Stimulated activated CD4-positive, alpha-beta T cell treated with anti-CD3 and anti-CD28 coated beads, TNF-alpha, amount 100 ng/mL, for 1 hour (primary cell): ENCODE results near the gene DCTN2.
"Not testable (repeated sequence)": the region's sequence is repeated elsewhere in the genome, so short reads cannot be mapped to it uniquely, and the experiment has no call there.

Experiments
- DNase-seq, 3 donors: peaks; one replicate each; pipeline ENCODE4 v3.0.0-alpha.2; 2020; ENCODE audit warnings: low read depth in 3 of 3, low spot score in 1 of 3

The DCTN2 gene

DNA sequence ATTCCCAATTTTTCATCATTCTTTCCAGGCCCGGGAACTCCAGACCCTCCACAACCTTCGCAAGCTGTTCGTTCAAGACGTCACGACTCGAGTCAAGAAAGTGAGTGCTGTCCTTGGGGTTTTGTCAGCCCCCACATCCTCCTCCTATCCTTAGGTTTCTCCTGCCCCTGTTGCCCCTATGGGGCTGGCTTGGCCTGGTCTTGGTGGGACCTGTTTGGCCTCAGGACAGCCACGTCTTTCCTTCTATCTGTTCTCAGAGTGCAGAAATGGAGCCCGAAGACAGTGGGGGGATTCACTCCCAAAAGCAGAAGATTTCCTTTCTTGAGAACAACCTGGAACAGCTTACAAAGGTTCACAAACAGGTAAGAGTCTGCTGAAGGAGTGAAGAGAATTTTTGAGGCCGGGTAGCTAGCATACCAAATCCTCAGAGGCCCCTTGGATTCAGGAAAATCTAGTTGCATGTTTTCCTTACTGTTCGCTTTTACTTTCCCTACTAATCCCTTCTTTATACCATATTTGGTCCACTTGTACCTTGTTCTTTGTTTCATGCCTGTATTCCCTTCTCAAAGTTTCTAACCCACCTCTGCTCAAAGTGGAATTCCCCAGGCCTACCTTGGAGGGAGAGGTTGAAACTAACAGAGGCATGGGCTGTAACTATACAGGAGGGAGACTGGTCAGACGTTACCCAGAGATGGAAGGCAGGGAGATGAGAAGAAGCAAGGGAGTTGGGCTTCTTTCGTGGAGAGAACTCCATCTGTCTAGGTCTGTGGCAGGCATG, 31.2 kb upstream of the DCTN2 start:
- no peak for DNase-seq

DNA sequence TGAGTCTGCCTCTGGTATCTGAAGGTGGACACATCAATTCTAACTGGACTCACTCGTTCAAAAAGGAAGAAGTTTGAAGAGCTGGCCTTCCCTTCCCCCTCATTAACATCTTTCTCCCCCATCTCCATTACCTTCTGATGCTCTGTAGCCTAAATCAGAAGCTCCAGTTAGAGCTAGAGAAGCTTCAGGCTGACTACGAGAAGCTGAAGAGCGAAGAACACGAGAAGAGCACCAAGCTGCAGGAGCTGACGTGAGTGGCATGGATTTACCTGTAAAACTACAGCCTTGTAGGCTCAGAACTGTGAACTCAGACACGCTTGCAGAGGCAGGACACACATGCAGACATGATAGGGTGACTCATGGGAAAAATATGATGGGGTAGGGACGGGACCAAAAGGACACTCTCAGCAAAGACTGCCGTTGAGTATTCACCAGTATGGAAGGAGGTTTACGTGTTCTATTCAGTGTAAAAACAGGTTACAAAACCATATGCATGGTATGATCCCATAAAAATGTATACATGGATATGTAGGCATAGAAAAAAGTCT, 29.7 kb upstream of the DCTN2 start:
- DNase-seq = no peak

DNA sequence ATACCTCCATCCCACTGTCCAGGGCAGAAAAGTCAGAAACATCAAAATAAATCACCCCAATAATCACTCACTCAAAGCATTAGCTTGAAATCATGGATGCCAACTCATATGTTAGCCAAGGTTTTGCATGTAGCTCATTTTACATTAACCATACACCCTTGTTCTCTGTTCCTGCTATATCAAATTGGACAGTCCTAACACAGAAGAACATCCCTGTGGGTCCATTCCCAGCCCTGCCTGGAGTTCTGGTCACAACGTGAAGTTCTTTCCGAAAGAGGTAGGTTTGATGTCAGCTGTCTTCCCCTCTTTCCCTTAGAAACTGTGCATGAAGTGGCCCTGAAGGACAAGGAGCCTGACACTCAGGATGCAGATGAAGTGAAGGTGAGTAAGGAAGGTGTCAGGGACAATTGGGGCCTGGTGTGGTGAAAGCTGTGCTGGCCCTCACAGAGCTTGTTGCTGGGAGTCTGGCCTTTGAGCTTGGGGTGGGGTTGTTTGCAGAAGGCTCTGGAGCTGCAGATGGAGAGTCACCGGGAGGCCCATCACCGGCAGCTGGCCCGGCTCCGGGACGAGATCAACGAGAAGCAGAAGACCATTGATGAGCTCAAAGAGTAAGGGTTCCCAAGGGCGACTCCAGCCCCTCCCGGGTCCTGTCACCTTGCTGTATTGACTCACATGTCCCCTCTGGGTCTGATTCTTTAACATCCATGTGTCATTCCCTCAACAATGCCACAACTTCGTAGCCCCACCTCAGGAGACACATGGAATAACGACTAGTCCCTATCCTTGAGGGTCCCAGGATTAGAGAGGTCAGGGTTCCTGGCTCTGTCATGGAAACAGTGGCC, 29.0 kb upstream of the DCTN2 start:
- no peak for DNase-seq

DNA sequence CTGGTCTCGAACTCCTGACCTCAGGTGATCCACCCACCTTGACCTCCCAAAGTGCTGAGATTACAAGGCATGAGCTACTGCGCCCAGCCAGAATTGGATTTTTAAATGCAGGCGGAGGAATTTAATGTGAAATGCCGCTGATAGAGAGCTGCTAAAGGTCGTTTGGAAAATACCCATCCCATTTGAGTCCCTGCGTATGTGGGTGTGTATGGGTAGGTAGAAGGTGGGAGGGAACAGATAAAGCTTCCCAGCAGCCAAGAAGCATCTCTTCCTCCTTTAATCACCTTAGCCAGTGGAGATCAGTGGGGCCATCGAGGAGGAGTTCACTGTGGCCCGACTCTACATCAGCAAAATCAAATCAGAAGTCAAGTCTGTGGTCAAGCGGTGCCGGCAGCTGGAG, 27.8 kb upstream of the DCTN2 start:
- no peak for DNase-seq

DNA sequence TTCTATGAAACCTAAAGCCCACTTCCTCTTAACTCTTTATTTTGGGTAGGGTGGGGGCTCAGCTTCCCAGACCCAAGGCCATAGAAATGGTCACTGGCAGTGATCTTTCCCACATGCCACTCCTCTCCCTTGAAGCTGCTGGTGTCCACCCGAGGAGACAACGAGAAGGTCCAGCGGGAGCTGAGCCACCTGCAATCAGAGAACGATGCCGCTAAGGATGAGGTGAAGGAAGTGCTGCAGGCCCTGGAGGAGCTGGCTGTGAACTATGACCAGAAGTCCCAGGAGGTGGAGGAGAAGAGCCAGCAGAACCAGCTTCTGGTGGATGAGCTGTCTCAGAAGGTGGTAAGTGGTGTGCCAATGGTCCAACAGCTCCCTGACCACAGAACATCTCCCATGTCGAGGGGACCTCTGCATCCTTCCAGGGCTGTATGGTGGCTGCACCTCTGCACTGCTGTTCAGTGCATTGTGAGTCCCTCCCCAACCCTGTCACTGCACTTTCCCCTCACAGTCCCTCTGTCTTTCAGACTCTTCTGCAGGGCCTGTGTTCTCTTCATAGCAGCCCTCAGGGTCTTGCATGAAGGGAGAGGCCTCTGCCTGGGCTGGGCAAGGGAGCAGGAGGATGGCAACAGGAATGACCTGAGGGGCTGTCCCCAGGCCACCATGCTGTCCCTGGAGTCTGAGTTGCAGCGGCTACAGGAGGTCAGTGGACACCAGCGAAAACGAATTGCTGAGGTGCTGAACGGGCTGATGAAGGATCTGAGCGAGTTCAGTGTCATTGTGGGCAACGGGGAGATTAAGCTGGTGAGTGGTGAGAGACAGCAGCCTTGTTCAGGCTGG, 25.2 kb upstream of the DCTN2 start:
- no peak for DNase-seq

DNA sequence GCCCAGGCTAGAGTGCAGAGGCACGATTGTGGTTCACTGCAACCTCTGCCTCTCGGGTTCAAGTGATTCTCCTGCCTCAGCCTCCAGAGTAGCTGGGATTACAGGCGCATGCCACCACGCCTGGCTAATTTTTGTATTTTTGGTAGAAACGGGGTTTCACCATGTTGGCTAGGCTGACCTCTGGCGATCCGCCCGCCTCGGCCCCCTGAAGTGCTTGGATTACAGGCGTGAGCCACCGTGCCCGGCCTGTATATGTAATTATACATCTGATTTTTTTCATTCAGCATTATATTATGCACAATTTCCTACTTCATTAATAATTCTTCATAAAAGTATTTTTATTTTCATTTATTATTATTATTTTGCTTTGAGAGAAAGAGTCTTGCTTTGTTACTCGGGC, 23.4 kb upstream of the DCTN2 start:
- not testable (repeated sequence) for DNase-seq

DNA sequence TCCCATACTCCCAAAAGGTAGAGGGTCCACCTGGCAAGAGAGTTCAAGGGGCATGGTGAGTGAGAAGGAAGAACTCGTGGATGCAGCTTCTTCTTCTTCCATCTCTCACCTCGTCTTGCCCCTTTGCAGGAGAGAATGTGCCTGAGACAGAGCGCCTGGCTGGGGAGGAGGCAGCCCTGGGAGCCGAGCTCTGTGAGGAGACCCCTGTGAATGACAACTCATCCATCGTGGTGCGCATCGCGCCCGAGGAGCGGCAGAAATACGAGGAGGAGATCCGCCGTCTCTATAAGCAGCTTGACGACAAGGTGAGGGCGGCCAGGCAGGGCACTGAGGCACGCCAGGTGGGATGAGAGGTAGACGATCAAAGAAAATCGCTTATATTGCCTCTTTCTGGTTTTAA, 22.9 kb upstream of the DCTN2 start:
- DNase-seq = no peak

DNA sequence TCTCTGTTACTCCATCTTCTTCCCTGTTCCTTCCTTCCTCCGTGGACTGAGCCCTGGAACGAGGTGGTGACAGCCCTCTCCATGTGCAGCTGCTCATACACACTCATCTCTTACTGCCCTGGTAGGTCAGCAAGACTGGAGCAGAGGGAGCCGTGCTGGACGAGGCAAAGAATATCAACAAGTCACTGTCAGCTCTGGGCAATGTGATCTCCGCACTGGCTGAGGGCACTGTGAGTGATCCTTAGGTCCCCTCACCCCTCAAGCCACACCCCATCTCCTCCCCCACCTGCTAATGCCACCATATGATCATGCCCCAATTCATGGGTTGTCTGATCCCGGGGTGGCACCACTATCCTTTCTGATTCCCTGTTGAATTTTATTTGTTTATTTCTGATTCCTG, 21.8 kb upstream of the DCTN2 start:
- no peak for DNase-seq

DNA sequence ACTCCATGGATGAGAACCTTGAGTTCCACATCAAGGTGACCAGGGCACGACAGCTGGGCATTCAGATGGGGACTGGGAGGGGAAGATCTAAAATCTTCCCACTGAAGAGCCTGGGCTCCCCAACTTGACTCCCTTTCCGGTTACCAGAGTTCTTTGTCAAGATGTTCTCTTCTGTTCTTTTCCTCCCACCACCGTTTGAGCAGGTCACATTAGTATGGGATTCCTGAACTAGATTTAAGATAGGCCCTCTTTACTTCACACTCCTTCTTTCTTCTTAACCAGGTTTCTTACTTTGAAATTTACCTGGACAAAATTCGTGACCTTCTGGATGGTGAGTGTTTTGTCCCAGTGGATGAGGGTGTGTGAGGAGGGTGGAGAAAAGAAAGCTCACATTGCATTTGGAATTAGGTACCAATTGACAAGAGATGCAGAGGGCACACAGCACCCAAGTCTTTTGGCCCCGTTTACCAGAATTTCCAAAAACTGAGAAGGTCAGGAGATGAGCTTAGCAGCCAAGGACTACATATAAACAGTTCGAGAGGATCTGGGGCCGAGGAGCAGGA, 17.3 kb upstream of the DCTN2 start:
- DNase-seq = no peak

DNA sequence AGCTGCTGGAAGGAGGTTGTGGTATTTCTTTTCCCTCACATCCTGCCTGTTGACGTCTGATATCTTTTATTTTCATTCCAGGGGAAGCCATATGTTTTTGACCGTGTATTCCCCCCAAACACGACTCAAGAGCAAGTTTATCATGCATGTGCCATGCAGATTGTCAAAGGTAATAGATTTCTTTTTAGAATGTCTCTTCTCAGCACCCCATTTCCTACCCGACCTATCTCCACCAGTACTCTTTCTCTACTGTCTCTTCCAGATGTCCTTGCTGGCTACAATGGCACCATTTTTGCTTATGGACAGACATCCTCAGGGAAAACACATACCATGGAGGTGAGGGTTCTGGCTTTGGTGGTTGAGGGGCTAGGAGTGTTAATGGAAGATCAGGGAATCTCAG, 16.4 kb upstream of the DCTN2 start:
- no peak for DNase-seq

DNA sequence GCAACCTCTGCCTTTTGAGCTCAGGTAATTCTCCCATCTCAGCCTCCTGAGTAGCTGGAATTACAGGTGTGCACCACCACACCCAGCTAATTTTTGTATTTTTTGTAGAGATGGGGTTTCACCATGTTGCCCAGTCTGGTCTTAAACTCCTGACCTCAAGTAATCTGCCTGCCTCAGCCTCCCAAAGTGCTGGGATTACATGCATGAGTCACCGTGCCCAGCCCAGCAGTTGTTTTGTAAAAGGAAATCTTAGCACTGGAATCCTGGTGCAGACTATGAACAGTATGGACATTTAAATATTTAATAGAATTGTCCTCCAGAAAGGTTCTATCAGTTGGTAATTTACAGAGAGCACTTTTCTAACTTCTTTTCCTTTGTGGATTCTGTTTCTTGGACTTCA, 14.1 kb upstream of the DCTN2 start:
- DNase-seq = not testable (repeated sequence)

DNA sequence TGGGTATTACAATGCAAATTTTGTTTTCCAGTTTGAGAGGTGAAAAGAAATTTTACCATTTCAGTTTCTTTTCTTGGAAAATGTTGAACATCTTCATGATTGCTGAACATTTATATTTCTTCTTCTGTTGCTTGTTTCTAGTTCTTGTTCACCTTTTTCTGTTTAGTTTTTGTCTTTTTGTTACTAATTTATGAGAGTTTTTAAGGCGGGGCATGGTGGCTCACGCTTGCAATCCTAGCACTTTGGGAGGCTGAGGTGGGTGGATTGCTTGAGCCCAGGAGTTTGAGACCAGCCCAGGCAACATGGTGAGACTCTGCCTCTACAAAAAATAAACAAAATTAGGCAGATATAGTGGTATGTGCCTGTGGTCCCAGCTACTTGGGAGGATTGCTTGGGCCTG, 13.5 kb upstream of the DCTN2 start:
- DNase-seq = no peak

DNA sequence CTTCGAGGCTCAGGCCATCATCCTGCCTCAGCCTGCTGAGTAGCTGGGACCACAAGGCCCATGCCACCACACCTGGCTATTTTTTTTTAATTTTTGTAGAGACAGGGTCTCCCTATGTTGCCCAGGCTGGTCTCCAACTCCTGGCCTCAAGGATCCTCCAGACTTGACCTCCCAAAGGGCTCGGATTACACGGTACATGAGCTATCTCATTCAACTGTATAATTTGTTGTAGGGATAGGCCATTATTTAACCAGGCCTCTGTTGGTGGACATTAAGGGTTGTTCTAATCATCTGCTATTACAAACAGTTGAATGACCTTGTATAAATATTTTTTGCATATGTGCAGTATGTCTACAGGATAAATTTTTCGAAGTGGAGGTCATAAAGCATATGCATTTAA, 11.9 kb upstream of the DCTN2 start:
- no peak for DNase-seq

DNA sequence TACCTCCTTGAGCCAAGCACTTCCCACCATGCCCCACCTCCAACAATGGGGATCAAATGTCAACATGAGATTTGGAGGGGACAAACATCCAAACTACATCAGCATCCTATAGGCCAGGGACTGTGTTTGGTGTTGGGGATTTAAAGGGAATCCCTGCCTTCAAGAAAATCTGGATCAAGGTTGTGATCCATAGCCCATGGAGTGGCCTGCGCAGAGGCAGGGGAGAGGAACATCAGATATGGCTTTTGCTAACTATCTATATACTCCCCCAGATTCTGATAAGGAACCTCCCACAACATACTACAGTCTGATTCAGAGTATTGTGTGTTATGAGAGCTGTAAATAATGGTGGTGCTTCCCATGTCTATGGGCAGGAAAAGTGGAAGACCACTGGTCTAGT, 7.9 kb upstream of the DCTN2 start:
- no peak for DNase-seq

DNA sequence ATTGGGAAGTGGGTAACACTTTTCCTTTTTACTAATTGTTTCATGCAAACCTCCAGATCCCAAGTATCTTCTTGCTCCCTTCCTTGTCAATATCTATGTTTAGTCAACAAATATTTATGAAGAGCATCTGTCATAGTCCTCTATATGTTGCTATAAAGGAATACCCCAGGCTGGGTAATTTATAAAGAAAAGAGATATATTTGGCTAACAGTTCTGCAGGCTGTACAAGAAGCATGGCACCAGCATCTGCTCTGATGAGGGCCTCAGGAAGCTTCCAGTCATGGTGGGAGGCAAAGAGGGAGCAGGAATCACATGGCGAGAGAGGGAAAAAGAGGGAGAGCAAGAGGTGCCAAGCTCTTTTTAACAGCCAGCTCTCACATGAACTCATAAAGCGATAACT, 7.5 kb upstream of the DCTN2 start:
- no peak for DNase-seq

DNA sequence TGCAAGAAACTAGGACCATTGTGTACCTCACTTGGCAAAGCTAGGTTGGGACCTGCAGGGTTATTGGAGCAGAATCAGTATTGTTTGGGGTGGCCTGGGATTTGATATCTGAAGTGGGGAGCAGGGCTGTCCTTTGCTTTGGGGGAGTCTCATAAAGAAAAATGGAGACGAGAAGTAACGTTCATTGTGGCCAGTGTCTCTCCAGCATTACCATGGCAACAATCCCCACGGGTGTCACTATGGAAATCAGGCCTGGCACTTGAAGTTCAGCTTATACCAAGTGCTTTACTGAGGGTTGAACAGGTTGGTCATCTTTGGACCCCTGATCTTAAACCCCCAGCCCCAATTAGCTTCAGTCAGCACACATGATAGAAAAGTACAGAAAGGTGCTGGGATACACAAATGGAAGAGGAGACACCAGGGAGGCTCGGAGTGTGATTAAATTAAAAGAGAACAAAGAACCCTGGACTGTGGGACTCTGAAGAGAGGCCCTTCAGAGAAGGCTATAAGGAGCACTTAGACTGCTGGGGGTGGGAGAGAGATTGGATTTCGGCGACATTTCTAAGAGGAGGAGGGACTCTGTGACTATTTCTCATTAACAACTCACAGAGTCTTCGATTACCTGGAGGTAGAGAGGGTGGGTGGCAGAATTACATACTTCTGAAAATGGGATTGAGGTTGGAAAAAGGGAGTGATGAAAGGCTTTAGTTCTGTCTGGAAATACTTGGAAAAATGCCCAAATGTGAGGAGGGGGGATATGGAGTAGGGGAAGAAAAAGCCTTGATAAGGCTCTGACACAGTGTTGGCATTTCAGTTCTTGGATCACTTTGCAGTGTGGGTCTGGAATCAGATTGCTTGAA, 6.6 kb upstream of the DCTN2 start:
- DNase-seq = no peak

DNA sequence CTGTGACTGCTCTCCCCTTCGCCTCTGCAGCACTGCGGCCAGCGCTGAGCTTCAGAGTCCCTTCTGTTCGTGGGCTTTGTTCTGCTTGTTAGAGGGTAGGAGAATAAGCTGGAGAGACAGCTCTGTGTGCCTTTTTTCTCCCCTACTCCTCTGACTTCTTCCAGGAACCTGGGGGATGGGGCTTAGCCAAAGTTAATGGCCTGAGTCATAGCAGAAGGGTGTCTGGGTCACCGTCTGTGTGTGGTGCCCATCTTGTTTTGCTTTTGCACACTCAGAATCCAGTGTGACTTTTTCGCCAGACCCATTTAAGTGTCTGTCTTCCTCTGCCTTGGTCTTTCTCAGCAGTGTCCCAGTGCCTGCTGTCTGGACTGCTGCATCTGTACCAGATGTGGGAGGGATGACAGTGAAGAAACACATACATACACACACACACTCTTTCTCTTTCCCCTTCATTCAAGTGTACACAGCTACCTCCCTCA, 5.9 kb upstream of the DCTN2 start:
- no peak for DNase-seq

DNA sequence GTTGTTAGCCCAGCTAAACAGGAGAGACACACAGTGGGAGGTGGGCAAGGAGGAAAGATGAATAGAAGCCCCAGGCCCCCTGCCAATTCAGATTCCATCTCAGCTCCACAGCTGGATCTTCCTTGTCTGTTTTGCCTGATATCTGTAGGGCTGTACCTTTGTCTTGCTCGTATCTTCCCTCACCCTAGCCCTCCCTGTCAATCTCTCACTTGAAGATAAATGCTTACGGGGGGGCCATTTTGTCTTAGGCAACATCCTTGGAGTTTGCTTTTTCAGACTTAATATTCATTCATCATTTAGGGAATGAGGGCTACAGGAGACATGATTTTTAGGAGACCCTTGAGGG, 5.3 kb upstream of the DCTN2 start:
- DNase-seq = no peak

DNA sequence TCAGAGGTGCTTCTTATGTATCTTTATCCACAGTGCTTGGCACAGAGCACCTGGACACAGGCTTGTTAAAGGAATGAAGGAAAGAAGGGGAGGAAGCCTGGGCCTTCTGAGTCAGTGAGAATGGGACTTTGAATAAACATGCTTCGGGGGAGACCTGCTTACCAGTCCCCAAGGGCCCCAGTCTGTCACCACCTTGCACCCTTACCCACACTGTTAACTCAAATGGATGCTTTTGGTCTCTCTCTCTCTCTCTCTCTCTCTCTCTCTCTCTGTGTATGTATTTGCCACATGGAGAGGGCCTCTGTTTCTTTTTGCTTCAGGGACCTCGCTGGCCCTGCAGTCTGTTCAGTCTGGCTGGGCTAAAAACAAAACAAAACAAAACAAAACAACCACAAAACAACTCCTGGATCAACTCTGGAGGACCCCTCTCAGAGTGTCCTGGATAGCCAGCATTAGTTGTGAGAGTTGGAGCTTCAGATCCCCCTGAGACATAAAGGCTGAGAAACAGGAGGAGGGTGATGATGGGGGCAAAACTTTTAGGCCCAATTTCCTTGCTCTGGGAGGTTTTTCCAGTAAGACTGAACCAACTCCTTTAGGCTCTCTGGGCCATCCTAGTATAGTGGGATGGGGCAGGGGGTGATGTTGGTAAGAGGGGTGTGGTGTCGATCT, 4.8 kb upstream of the DCTN2 start:
- no peak for DNase-seq
